ENCODE data around the gene ARL2. TPM values are rescaled to one million over a fixed set of nuclear protein-coding genes. Genes with fewer than 3 reads are reported as not detected.

Gene ARL2
- polyA plus RNA-seq, 1 of the 3 experiments (the other 2 are of a cell fraction) = 252 TPM

DNA sequence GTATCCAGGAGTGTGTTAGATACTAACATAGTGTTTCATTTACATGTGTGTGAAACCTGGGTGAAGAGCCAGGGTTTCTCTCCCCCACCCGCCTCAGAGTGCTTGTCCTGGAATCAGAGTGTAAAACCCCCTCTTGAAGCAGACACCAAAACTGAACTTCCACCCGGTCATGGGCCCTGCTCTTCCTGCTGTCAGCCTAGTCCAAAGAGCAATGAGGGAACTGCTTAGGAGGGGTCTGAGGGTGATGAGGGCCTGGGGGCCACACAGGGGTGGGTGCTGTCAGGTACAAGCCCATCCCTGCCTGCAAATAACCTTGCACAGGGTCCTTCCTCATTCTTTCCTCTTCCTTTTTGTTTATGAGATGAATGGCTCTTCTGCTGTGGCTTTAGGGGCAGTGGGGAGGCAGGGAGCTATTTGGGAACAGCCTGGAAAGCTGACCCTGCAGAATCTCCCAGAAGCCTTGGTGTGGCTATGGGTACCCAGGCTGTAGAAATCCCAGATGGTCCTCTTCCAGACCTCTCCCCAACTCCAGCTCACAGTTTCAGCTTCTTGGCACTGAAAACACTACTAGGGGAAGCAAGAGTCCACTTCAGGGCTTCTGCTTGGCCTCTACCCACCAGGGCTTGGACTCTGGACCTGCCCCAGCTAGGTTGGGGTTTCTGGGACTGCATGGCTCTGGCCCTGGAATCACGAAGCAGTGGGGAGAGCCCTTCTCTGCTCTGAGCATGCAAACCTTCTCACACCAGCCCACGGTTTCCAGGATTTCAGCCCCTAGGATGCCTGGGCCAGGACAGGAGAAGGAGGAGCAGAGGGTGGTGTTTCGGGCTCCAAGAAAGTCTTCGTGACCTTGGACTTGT lies 25.7 kb upstream of the ARL2 start:
- WGBS (ENCODE audit: low lambda C conversion rate) = 63% methylated on average over 5 of the region's 6 CpGs

More for the DNA sequence above, 25.7 kb upstream of the ARL2 start:
- TF ChIP-seq TCF12 (IDR thresholded peaks at IDR 0.05) (no peak), TAF1 (IDR thresholded peaks at IDR 0.05; ENCODE audit: borderline replicate concordance, low read depth, low read length) (no peak), SMC3 (IDR thresholded peaks at IDR 0.05; ENCODE audit: low read depth, low read length) (no peak), ELF1 (IDR thresholded peaks at IDR 0.05) (no peak), RFX5 (IDR thresholded peaks at IDR 0.05; ENCODE audit: low read length) (no peak), MXI1 (IDR thresholded peaks at IDR 0.05; ENCODE audit: low read depth, low read length) (no peak), FOXJ3 (CRISPR knock-in tag; IDR thresholded peaks at IDR 0.05) (no peak), SIN3A (IDR thresholded peaks at IDR 0.05; ENCODE audit: borderline replicate concordance, low read depth, low read length) (no peak), POLR2AphosphoS5 (IDR thresholded peaks at IDR 0.05; ENCODE audit: low read depth, low read length) (no peak), JUND (IDR thresholded peaks at IDR 0.05) (no peak), TEAD4 (IDR thresholded peaks at IDR 0.05; ENCODE audit: borderline replicate concordance, insufficient read depth) (no peak), GATA2 (CRISPR knock-in tag; IDR thresholded peaks at IDR 0.05) (no peak), EZH2phosphoT487 (IDR thresholded peaks at IDR 0.05; ENCODE audit: borderline replicate concordance, low read depth) (no peak), YY1 (IDR thresholded peaks at IDR 0.05; ENCODE audit: low read depth) (no peak), RAD21 (IDR thresholded peaks at IDR 0.05; ENCODE audit: low read length) (no peak), GABPA (IDR thresholded peaks at IDR 0.05; ENCODE audit: low read depth) (no peak), CHD2 (IDR thresholded peaks at IDR 0.05; ENCODE audit: low read length, partially characterized antibody) (no peak)
- TF ChIP-seq, protein P1, sequence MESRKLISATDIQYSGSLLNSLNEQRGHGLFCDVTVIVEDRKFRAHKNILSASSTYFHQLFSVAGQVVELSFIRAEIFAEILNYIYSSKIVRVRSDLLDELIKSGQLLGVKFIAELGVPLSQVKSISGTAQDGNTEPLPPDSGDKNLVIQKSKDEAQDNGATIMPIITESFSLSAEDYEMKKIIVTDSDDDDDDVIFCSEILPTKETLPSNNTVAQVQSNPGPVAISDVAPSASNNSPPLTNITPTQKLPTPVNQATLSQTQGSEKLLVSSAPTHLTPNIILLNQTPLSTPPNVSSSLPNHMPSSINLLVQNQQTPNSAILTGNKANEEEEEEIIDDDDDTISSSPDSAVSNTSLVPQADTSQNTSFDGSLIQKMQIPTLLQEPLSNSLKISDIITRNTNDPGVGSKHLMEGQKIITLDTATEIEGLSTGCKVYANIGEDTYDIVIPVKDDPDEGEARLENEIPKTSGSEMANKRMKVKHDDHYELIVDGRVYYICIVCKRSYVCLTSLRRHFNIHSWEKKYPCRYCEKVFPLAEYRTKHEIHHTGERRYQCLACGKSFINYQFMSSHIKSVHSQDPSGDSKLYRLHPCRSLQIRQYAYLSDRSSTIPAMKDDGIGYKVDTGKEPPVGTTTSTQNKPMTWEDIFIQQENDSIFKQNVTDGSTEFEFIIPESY (IDR thresholded peaks at IDR 0.05; ENCODE audit: borderline replicate concordance, low read depth) = no peak
- TF ChIP-seq, protein P2, sequence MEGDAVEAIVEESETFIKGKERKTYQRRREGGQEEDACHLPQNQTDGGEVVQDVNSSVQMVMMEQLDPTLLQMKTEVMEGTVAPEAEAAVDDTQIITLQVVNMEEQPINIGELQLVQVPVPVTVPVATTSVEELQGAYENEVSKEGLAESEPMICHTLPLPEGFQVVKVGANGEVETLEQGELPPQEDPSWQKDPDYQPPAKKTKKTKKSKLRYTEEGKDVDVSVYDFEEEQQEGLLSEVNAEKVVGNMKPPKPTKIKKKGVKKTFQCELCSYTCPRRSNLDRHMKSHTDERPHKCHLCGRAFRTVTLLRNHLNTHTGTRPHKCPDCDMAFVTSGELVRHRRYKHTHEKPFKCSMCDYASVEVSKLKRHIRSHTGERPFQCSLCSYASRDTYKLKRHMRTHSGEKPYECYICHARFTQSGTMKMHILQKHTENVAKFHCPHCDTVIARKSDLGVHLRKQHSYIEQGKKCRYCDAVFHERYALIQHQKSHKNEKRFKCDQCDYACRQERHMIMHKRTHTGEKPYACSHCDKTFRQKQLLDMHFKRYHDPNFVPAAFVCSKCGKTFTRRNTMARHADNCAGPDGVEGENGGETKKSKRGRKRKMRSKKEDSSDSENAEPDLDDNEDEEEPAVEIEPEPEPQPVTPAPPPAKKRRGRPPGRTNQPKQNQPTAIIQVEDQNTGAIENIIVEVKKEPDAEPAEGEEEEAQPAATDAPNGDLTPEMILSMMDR (IDR thresholded peaks at IDR 0.05) = no peak
- TF ChIP-seq, protein P3, sequence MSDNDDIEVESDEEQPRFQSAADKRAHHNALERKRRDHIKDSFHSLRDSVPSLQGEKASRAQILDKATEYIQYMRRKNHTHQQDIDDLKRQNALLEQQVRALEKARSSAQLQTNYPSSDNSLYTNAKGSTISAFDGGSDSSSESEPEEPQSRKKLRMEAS (IDR thresholded peaks at IDR 0.05; ENCODE audit: low read depth) = no peak
- Histone ChIP-seq H3K4me1 (ENCODE audit: control insufficient read depth in 1 of 2, insufficient read depth in 2 of 2, low read depth in 1 of 2, low read length in 1 of 2) (peaks cover 0 to 6% of the 10 kb centered on the region in 2 experiments; a peak in 1 of 4 replicates), H3K79me2 (ENCODE audit: insufficient read depth) (no peaks in the 10 kb centered on the region), H3K27ac (ENCODE audit: low read depth in 2 of 2, low read length in 1 of 2) (no peak overlapping the region), H3K9ac (no peak overlapping the region), H3F3A (replicated peaks; ENCODE audit: insufficient read depth) (no peaks in the 10 kb centered on the region), H3K9me2 (no peaks in the 10 kb centered on the region), H3K4me2 (no peak overlapping the region), H3K27me3 (ENCODE audit: insufficient read depth) (no peaks in the 10 kb centered on the region), H2AFZ (ENCODE audit: low read depth) (no peak overlapping the region), H3K36me3 (replicated peaks in 1 of 2; ENCODE audit: control insufficient read depth in 1 of 2, insufficient read depth in 2 of 2, low read length in 1 of 2) (no peaks in the 10 kb centered on the region), H3K4me3 (ENCODE audit: low read depth in 2 of 2, low read length in 1 of 2) (no peak overlapping the region), H3K9me3 (no peaks in the 10 kb centered on the region), H4K20me1 (ENCODE audit: insufficient read depth) (no peaks in the 10 kb centered on the region)
- POLR2A ChIA-PET = no interaction called here
- no peak for DNase-seq
- CTCF ChIA-PET = interaction anchor here (0.5 to 2.1 kb wide), 2 partner anchors 16 to 26 kb away, joined by 3 to 13 read pairs; partner anchors contain the start of gene ARL2
